ENCODE data around the gene RAE1. TPM values are rescaled to one million over a fixed set of nuclear protein-coding genes. Genes with fewer than 3 reads are reported as not detected.

Gene RAE1
- total and polyA plus RNA-seq, 2 of the 4 experiments (the other 2 are of a cell fraction) = 32.8 to 80.5 TPM

DNA sequence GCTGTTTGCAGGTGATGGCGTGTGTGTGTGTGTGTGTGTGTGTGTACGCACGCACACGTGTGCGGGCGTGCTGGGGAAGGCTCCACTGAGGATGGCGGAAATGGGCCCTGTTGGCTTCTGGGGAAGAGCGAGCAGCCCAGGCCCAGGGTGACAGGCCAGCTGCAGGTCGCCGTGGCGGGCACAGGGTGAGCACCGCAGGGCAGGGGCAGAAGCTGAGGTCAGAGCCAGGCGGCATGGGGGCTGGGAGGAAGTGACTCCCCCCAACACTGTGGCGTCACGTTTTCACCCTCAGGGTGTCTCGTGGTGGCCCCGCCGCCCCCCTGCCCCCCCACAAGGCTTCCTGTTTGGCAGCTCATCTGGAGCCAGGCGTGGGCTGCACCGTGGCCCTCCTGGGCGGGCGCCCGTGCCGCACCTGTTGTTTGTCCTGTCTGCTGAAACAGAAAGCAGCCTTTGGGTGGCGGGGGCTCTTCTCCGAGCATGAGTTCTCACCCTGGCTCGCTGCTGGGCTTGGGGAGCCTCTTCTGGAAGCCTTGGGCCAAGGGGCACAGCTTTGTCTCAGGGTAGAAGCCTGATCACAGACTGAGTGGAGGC lies 47.3 kb downstream of the RAE1 start:
- ChIA-PET CTCF (no interaction called here), POLR2A (ENCODE audit: unreplicated experiment) (no interaction called here)
- H3K4ac ChIP-seq (ENCODE audit: low read depth, low read length) = no peak overlapping the region
- H3K14ac ChIP-seq (replicated peaks; ENCODE audit: low read depth, low read length) = no peak overlapping the region
- no peak overlapping the region for H3K4me2 ChIP-seq (ENCODE audit: low read depth, low read length)
- DNase-seq (no peak), ATAC-seq (ENCODE audit: low read depth) (no peak)
- no peak overlapping the region for H2AK5ac ChIP-seq (ENCODE audit: low read depth, low read length)
- H3K18ac ChIP-seq (ENCODE audit: low read depth, low read length) = no peak overlapping the region
- no peak overlapping the region for H2BK120ac ChIP-seq (ENCODE audit: low read depth, low read length)
- 92% methylated on average over 9 of the region's 27 CpGs; no CpG with 5 or more reads in 1 of the 2 experiments for WGBS, 2 experiments (ENCODE audit: extremely low coverage in 2 of 2, insufficient read length in 1 of 2)
- H3K79me1 ChIP-seq (ENCODE audit: low read depth in 1 of 2, low read length in 2 of 2) = peaks cover 3% of the 10 kb centered on the region in 2 experiments; a peak in 2 of 4 replicates
- intact Hi-C loops (cut with micrococcal nuclease) = no loop called here
- no peak overlapping the region for H3K9ac ChIP-seq (ENCODE audit: low read depth, low read length)
- H3K56ac ChIP-seq (ENCODE audit: extremely low read depth, insufficient read depth, low read length) = no peak overlapping the region
- no peaks in the 10 kb centered on the region; the same call in 1 of the 2 replicates for H4K20me1 ChIP-seq (ENCODE audit: insufficient read depth, low read length)
- dilution Hi-C loops (cut with HindIII; ENCODE audit: low sequenced_read_pairs, unreplicated experiment) = no loop called here
- no peak overlapping the region for H2AFZ ChIP-seq (replicated peaks; ENCODE audit: low read length, poor library complexity)
- H3K27me3 ChIP-seq (ENCODE audit: control insufficient read depth, insufficient read depth, low read length) = no peaks in the 10 kb centered on the region
- H2BK5ac ChIP-seq (ENCODE audit: low read depth, low read length, poor library complexity, severe bottlenecking) = no peak overlapping the region
- H2BK20ac ChIP-seq (ENCODE audit: low read depth, low read length) = no peak overlapping the region
- in situ Hi-C loops (cut with MboI; ENCODE audit: low sequenced_read_pairs) = loop anchor here (25.0 kb wide), 1 partner anchor 1639 kb away; the partner anchor contains the start of genes ATP5F1E and PRELID3B
- no peak overlapping the region for H3K23ac ChIP-seq (ENCODE audit: low read depth, low read length)
- BruUV-seq (replicated peaks) = no TSS peak
- peaks cover 6% of the 10 kb centered on the region; the same call in 1 of the 2 replicates for H3K4me1 ChIP-seq (ENCODE audit: control insufficient read depth, insufficient read depth, low read length)
- H3K9me3 ChIP-seq (ENCODE audit: control insufficient read depth, insufficient read depth, low read length) = no peaks in the 10 kb centered on the region
- H2AK9ac ChIP-seq (replicated peaks; ENCODE audit: low read depth, low read length, poor library complexity) = no peak overlapping the region
- no peak overlapping the region for H4K91ac ChIP-seq (ENCODE audit: insufficient read depth, low read depth, low read length)
- no peak overlapping the region for H2BK15ac ChIP-seq (ENCODE audit: low read depth, low read length)
- H3K36me3 ChIP-seq (ENCODE audit: control insufficient read depth, insufficient read depth, low read length) = peaks cover 35% of the 10 kb centered on the region
- no peak overlapping the region for H3K27ac ChIP-seq (ENCODE audit: insufficient read depth, low read length)
- no peak overlapping the region for H3K4me3 ChIP-seq (ENCODE audit: insufficient read depth, low read depth, low read length)
- no peak overlapping the region for H4K5ac ChIP-seq (ENCODE audit: low read depth, low read length)
- H4K8ac ChIP-seq (ENCODE audit: low read depth in 2 of 2, low read length in 2 of 2) = no peak overlapping the region
- TF ChIP-seq CEBPB (IDR thresholded peaks at IDR 0.05; ENCODE audit: low read depth, low read length) (no peak), MAZ (IDR thresholded peaks at IDR 0.05; ENCODE audit: borderline replicate concordance, low read depth, low read length) (no peak), NFE2L2 (IDR thresholded peaks at IDR 0.05; ENCODE audit: low read depth, low read length) (no peak), CHD1 (IDR thresholded peaks at IDR 0.05; ENCODE audit: low read depth, low read length) (no peak), SMC3 (IDR thresholded peaks at IDR 0.05; ENCODE audit: low read depth, low read length) (no peak), RAD21 (IDR thresholded peaks at IDR 0.05; ENCODE audit: low read length) (no peak), MAFK (IDR thresholded peaks at IDR 0.05; ENCODE audit: low read depth, low read length) (no peak), BHLHE40 (IDR thresholded peaks at IDR 0.05; ENCODE audit: low read depth, low read length) (no peak), RFX5 (IDR thresholded peaks at IDR 0.05; ENCODE audit: low read depth, low read length) (no peak), RCOR1 (IDR thresholded peaks at IDR 0.05; ENCODE audit: insufficient replicate concordance, low read length) (no peak), POLR2A (IDR thresholded peaks at IDR 0.05; ENCODE audit: low read depth, low read length) (no peak)
- TF ChIP-seq, protein P1, sequence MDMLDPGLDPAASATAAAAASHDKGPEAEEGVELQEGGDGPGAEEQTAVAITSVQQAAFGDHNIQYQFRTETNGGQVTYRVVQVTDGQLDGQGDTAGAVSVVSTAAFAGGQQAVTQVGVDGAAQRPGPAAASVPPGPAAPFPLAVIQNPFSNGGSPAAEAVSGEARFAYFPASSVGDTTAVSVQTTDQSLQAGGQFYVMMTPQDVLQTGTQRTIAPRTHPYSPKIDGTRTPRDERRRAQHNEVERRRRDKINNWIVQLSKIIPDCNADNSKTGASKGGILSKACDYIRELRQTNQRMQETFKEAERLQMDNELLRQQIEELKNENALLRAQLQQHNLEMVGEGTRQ (IDR thresholded peaks at IDR 0.05; ENCODE audit: low read depth, low read length) = no peak
- TF ChIP-seq, protein P2, sequence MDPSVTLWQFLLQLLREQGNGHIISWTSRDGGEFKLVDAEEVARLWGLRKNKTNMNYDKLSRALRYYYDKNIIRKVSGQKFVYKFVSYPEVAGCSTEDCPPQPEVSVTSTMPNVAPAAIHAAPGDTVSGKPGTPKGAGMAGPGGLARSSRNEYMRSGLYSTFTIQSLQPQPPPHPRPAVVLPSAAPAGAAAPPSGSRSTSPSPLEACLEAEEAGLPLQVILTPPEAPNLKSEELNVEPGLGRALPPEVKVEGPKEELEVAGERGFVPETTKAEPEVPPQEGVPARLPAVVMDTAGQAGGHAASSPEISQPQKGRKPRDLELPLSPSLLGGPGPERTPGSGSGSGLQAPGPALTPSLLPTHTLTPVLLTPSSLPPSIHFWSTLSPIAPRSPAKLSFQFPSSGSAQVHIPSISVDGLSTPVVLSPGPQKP (IDR thresholded peaks at IDR 0.05; ENCODE audit: borderline replicate concordance, low read depth, low read length) = no peak
- no peaks in the 10 kb centered on the region for H3K9me1 ChIP-seq (ENCODE audit: insufficient read depth, low read length)

Data from IMR-90 (cell line).